Umbilical cord (tissue), 2 donors: ENCODE measurements around the gene HEATR3. TPM values are rescaled to one million over a fixed set of nuclear protein-coding genes. Genes with fewer than 3 reads are reported as not detected.

Source experiments
- DNase-seq: peaks from one replicate; pipeline ENCODE4 v3.0.0-alpha.2; 2015; ENCODE audit warnings: low spot score
- total RNA-seq: library from RNA; depleted of rRNA; stranded (reverse); fragments of >200 nt; gene quantifications from one replicate; pipeline ENCODE4 v1.2.3, GENCODE V29; 2014; ENCODE audit warnings: low replicate concordance; ENCODE audit not compliant: insufficient read depth

Gene HEATR3
- total RNA-seq, 1 donor from 2014 or later, result 34.4 TPM

GRCh38 chr16:50152807-50153595 lies 87.2 kb downstream of the HEATR3 start, which contains the start of gene TENT4B:
Gene TENT4B (plus strand): TSS chr16:50153306. CDS start chr16:50153622, 316 bp downstream.
- DNase-seq, result peak; percentile 92

- peak; percentile 46 for DNase-seq
Observed at GRCh38 chr16:50153596-50154419, 88.0 kb downstream of the HEATR3 start.

GRCh38 chr16:50154420-50154950 lies 88.7 kb downstream of the HEATR3 start:
- peak; percentile 27 for DNase-seq

- peak; percentile 43 for DNase-seq
Observed at GRCh38 chr16:50155925-50156324, 90.2 kb downstream of the HEATR3 start.

Other genes starting within 250 kb of the HEATR3 start
- gene ZNF423, start 209.9 kb upstream of the HEATR3 start, total RNA-seq, result 12.3 TPM
- gene CNEP1R1, start 40.7 kb upstream of the HEATR3 start, total RNA-seq, result 38.3 TPM
- 20.7 TPM for gene TENT4B, start 87.3 kb downstream of the HEATR3 start, total RNA-seq
- gene ADCY7, start 200.6 kb downstream of the HEATR3 start, total RNA-seq, result 29.4 TPM